Activated CD8-positive, alpha-beta T cell treated with anti-CD3 and anti-CD28 coated beads for 36 hours (primary cell): ENCODE data around the gene SEC16B. TPM values are rescaled to one million over a fixed set of nuclear protein-coding genes. Genes with fewer than 3 reads are reported as not detected.
"Not testable (repeated sequence)": the region's sequence is repeated elsewhere in the genome, so short reads cannot be mapped to it uniquely, and the experiment has no call there.

Experiments used
- ATAC-seq: fragments of 200-7000 bp; cut with Tn5 transposase; one replicate; pipeline ENCODE4 v1.10.0; 2021; ENCODE audit warnings: mild to moderate bottlenecking, moderate library complexity
- CTCF ChIA-PET: fragments of 350-600 bp; sonication (Branson Sonifier 250); formaldehyde crosslinking; loops from one replicate; lab custom pipeline; 2021; ENCODE audit warnings: antibody characterized with exemption; lab: Charles Lee
- POLR2A ChIA-PET: fragments of 350-600 bp; sonication (Branson Sonifier 250); formaldehyde crosslinking; loops from one replicate; lab custom pipeline; 2021; ENCODE audit warnings: antibody characterized with exemption; lab: Charles Lee
- DNase-seq: peaks from one replicate; pipeline ENCODE4 v3.0.0-alpha.2; 2020
- H3K27ac Mint-ChIP-seq: one replicate; pipeline ENCODE4 v1.8.0; 2021; ENCODE audit warnings: mild to moderate bottlenecking, mixed read lengths
- H3K27me3 Mint-ChIP-seq: one replicate; pipeline ENCODE4 v1.8.0; 2021; ENCODE audit warnings: mixed read lengths
- H3K36me3 Mint-ChIP-seq: one replicate; pipeline ENCODE4 v1.8.0; 2021; ENCODE audit warnings: low read depth, mixed read lengths
- H3K4me1 Mint-ChIP-seq: one replicate; pipeline ENCODE4 v1.8.0; 2021; ENCODE audit warnings: low read depth, mixed read lengths
- H3K4me3 Mint-ChIP-seq: one replicate; pipeline ENCODE4 v1.8.0; 2021; ENCODE audit warnings: mild to moderate bottlenecking, moderate library complexity, mixed read lengths
- H3K9me3 Mint-ChIP-seq: one replicate; pipeline ENCODE4 v1.8.0; 2021; ENCODE audit warnings: mixed read lengths
- CTCF ChIP-seq: fragments of 200-600 bp; IDR thresholded peaks from one replicate; pipeline ENCODE4 v1.8.0; 2022; ENCODE audit warnings: antibody characterized with exemption, mild to moderate bottlenecking
- intact Hi-C: fragments of 100-400 bp; cut with micrococcal nuclease; formaldehyde crosslinking; loops from one replicate; pipeline ENCODE4 v1.10.0; 2022
- total RNA-seq, 2 experiments: library from RNA; stranded (reverse); gene quantifications; one replicate each; pipeline ENCODE4 v1.2.3, GENCODE V29; 2021

The SEC16B gene
- total RNA-seq, 2 experiments from 2014 or later: not detected

GRCh38 chr1:178004926-178005391 lies 35.1 kb upstream of the SEC16B start:
- no peak overlapping the region for H3K27ac Mint-ChIP-seq
- intact Hi-C loops: no loop called here
- H3K9me3 Mint-ChIP-seq: no peaks in the 10 kb centered on the region
- ChIA-PET POLR2A (no interaction called here), CTCF (no interaction called here)
- ATAC-seq (no peak), DNase-seq (no peak)
- TF ChIP-seq CTCF: no peak
- no peaks in the 10 kb centered on the region for H3K4me1 Mint-ChIP-seq
- no peaks in the 10 kb centered on the region for H3K36me3 Mint-ChIP-seq
- H3K27me3 Mint-ChIP-seq: no peaks in the 10 kb centered on the region
- no peak overlapping the region for H3K4me3 Mint-ChIP-seq

- ATAC-seq: no peak
- CTCF ChIA-PET: interaction anchor here (1.3 kb wide), 1 partner anchor 38 kb away, joined by 3 read pairs; no protein-coding TSS in a partner anchor
- intact Hi-C loops: no loop called here
- no peak for TF ChIP-seq CTCF
- Mint-ChIP-seq H3K36me3 (no peaks in the 10 kb centered on the region), H3K27me3 (no peaks in the 10 kb centered on the region), H3K9me3 (peaks cover 2% of the 10 kb centered on the region), H3K27ac (no peak overlapping the region), H3K4me3 (no peak overlapping the region), H3K4me1 (no peaks in the 10 kb centered on the region)
- no peak for DNase-seq
- POLR2A ChIA-PET: no interaction called here
These were observed 29.1 kb upstream of the SEC16B start for GRCh38 chr1:177998696-177999631.

GRCh38 chr1:177996957-177997356 lies 27.1 kb upstream of the SEC16B start:
- no peak for TF ChIP-seq CTCF
- ChIA-PET POLR2A (no interaction called here), CTCF (no interaction called here)
- no peak overlapping the region for H3K4me3 Mint-ChIP-seq
- no peaks in the 10 kb centered on the region for H3K27me3 Mint-ChIP-seq
- no peaks in the 10 kb centered on the region for H3K4me1 Mint-ChIP-seq
- DNase-seq (no peak), ATAC-seq (no peak)
- no peaks in the 10 kb centered on the region for H3K36me3 Mint-ChIP-seq
- H3K27ac Mint-ChIP-seq: no peak overlapping the region
- intact Hi-C loops: no loop called here
- peaks cover 2% of the 10 kb centered on the region for H3K9me3 Mint-ChIP-seq

GRCh38 chr1:177995369-177995768 lies 25.5 kb upstream of the SEC16B start:
- Mint-ChIP-seq H3K9me3 (peaks cover 2% of the 10 kb centered on the region), H3K36me3 (no peaks in the 10 kb centered on the region), H3K4me3 (no peak overlapping the region), H3K27me3 (no peaks in the 10 kb centered on the region), H3K4me1 (no peaks in the 10 kb centered on the region), H3K27ac (no peak overlapping the region)
- ChIA-PET POLR2A (no interaction called here), CTCF (no interaction called here)
- TF ChIP-seq CTCF: no peak
- DNase-seq (no peak), ATAC-seq (no peak)
- intact Hi-C loops: no loop called here

GRCh38 chr1:177986281-177986680 lies 16.4 kb upstream of the SEC16B start:
- H3K9me3 Mint-ChIP-seq: peaks cover 20% of the 10 kb centered on the region
- intact Hi-C loops, H3K27me3 Mint-ChIP-seq, ATAC-seq, H3K36me3 Mint-ChIP-seq, CTCF ChIA-PET, DNase-seq, H3K4me3 Mint-ChIP-seq, POLR2A ChIA-PET, H3K4me1 Mint-ChIP-seq, H3K27ac Mint-ChIP-seq: not testable (repeated sequence)
